ENCODE measurements around the gene TMEM204.

- TF ChIP-seq EZH2 (IDR thresholded peaks at IDR 0.05; ENCODE audit: borderline replicate concordance, low read length): no peak
- no peak for TF ChIP-seq CTCF (conservative IDR thresholded peaks at IDR 0.05 in 1 of 2, IDR thresholded peaks at IDR 0.05 in 1 of 2; ENCODE audit: extremely low read depth in 1 of 2, insufficient read depth in 1 of 2, low read depth in 1 of 2, low read length in 2 of 2)
Measured at GRCh38 chr16:1548727-1549126, 15.3 kb downstream of the TMEM204 start.

Measured in mammary epithelial cell (primary cell).